ENCODE data around the gene TRANK1. TPM values are rescaled to one million over a fixed set of nuclear protein-coding genes. Genes with fewer than 3 reads are reported as not detected.
"Not testable (repeated sequence)": the region's sequence is repeated elsewhere in the genome, so short reads cannot be mapped to it uniquely, and the experiment has no call there.

The TRANK1 gene
- total and polyA plus RNA-seq, 10 donors = 5.3 to 75.6 (median 54.2) TPM

DNA sequence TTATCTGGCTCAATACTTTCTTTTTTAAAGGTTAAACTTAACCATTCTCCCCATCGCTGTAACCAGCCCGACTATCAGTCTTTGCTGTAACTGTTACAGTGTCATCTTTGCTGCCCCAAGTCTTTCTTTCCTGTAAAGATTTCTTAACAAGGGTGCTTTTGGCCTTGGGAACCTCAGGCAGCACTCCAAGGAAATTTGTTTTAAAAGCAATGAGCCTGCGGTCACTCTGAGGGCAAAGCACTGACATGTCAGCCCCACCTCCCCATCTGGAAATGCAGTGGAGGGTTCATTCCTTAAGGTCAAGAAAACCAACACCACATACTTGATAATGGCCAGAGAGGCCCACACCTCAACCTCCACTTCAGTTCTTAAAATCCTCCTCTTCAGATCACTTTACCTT lies 3.2 kb downstream of the TRANK1 start:
- no peak overlapping the region for H3K27ac ChIP-seq
- no peak for DNase-seq
- H3K36me3 ChIP-seq = no peaks in the 10 kb centered on the region
- H3K4me1 ChIP-seq = peaks cover 0 to 33% (median 17%) of the 10 kb centered on the region in 6 donors
- intact Hi-C loops (cut with DNase I; ENCODE audit: low total_unique reads) = no loop called here
- peaks cover 0 to 3% (median 1%) of the 10 kb centered on the region in 8 donors for H3K9me3 ChIP-seq
- no peak overlapping the region for H3K4me3 ChIP-seq
- TF ChIP-seq POLR2AphosphoS5 (IDR thresholded peaks at IDR 0.05) = no peak
- no peak for TF ChIP-seq CTCF (IDR thresholded peaks at IDR 0.05 in 8 of 11, conservative IDR thresholded peaks at IDR 0.05 in 3 of 11)
- no peak for TF ChIP-seq POLR2A (IDR thresholded peaks at IDR 0.05)
- H3K27me3 ChIP-seq (replicated peaks in 1 of 7) = no peaks in the 10 kb centered on the region
- 68 to 89% (median 77%) methylated on average over 3 of the region's 3 CpGs for WGBS, 5 donors

DNA sequence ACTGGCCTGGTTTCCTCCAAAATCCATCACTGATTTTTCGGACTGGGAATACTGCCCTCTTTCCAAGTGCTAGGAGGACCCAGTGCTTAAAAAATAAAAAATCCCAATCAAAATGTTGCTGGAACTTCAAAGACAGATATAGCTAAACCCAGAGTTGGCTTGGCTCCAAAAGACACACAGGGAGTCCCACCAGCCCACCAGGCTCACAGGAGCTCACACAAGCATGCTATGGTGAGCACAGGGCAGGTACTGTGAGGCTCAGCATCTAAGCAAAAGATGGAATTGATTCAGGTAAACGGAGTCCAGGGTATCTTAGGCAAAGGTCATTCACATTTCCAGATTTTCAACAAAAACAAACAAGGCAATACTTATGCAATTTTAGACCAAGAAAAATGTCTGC lies 3.7 kb downstream of the TRANK1 start:
- TF ChIP-seq POLR2AphosphoS5 (IDR thresholded peaks at IDR 0.05) = no peak
- no peak for TF ChIP-seq CTCF (IDR thresholded peaks at IDR 0.05 in 8 of 11, conservative IDR thresholded peaks at IDR 0.05 in 3 of 11)
- no peak for TF ChIP-seq POLR2A (IDR thresholded peaks at IDR 0.05)
- Histone ChIP-seq H3K4me1 (peaks cover 0 to 33% (median 17%) of the 10 kb centered on the region in 6 donors), H3K9me3 (no peaks in the 10 kb centered on the region), H3K4me3 (no peak overlapping the region), H3K36me3 (no peaks in the 10 kb centered on the region), H3K27me3 (replicated peaks in 1 of 7) (no peaks in the 10 kb centered on the region), H3K27ac (no peak overlapping the region)
- intact Hi-C loops (cut with DNase I; ENCODE audit: low total_unique reads) = no loop called here
- DNase-seq = no peak
- 89 to 98% (median 93%) methylated on average over 2 of the region's 2 CpGs for WGBS, 5 donors

GRCh38 chr3:36937492-36937891 lies 7.4 kb downstream of the TRANK1 start:
- no peak for DNase-seq
- H3K27me3 ChIP-seq (replicated peaks in 1 of 7) = no peaks in the 10 kb centered on the region
- H3K36me3 ChIP-seq = no peaks in the 10 kb centered on the region
- WGBS, 5 donors = 77 to 94% (median 92%) methylated on average over 1 of the region's 1 CpG
- no peaks in the 10 kb centered on the region for H3K9me3 ChIP-seq
- no peak for TF ChIP-seq POLR2A (IDR thresholded peaks at IDR 0.05)
- no peak for TF ChIP-seq CTCF (IDR thresholded peaks at IDR 0.05 in 8 of 11, conservative IDR thresholded peaks at IDR 0.05 in 3 of 11)
- no peak for TF ChIP-seq POLR2AphosphoS5 (IDR thresholded peaks at IDR 0.05)
- peaks cover 0 to 16% (median 3%) of the 10 kb centered on the region in 6 donors for H3K4me1 ChIP-seq
- no peak overlapping the region for H3K4me3 ChIP-seq
- intact Hi-C loops (cut with DNase I; ENCODE audit: low total_unique reads) = no loop called here
- no peak overlapping the region for H3K27ac ChIP-seq

- H3K9me3 ChIP-seq = no peaks in the 10 kb centered on the region
- no peak for DNase-seq
- H3K27ac ChIP-seq = no peak overlapping the region
- TF ChIP-seq POLR2A (IDR thresholded peaks at IDR 0.05) (no peak), CTCF (IDR thresholded peaks at IDR 0.05 in 8 of 11, conservative IDR thresholded peaks at IDR 0.05 in 3 of 11) (no peak), POLR2AphosphoS5 (IDR thresholded peaks at IDR 0.05) (no peak)
- H3K4me1 ChIP-seq = no peaks in the 10 kb centered on the region
- intact Hi-C loops (cut with DNase I; ENCODE audit: low total_unique reads) = no loop called here
- H3K4me3 ChIP-seq = no peak overlapping the region
- no peaks in the 10 kb centered on the region for H3K27me3 ChIP-seq (replicated peaks in 1 of 7)
- H3K36me3 ChIP-seq = peaks cover 0 to 13% (median 0%) of the 10 kb centered on the region in 6 donors
Observed at GRCh38 chr3:36933540-36934296, 11.1 kb downstream of the TRANK1 start.

- H3K4me1 ChIP-seq; intact Hi-C loops (cut with DNase I; ENCODE audit: low total_unique reads); DNase-seq; H3K9me3 ChIP-seq; H3K27ac ChIP-seq; H3K27me3 ChIP-seq (replicated peaks in 1 of 7); H3K4me3 ChIP-seq: not testable (repeated sequence)
- WGBS, 5 donors = 78 to 100% (median 93%) methylated on average over 1 of the region's 1 CpG
- peaks cover 0 to 13% (median 0%) of the 10 kb centered on the region in 6 donors for H3K36me3 ChIP-seq
Observed at GRCh38 chr3:36931424-36931823, 13.4 kb downstream of the TRANK1 start.
